ENCODE measurements around the gene ZNF709. TPM values are rescaled to one million over a fixed set of nuclear protein-coding genes. Genes with fewer than 3 reads are reported as not detected.

Gene ZNF709
- total and polyA plus RNA-seq, 2 of the 4 experiments (the other 2 are of a cell fraction) = 0.50 to 3.8 TPM

DNA sequence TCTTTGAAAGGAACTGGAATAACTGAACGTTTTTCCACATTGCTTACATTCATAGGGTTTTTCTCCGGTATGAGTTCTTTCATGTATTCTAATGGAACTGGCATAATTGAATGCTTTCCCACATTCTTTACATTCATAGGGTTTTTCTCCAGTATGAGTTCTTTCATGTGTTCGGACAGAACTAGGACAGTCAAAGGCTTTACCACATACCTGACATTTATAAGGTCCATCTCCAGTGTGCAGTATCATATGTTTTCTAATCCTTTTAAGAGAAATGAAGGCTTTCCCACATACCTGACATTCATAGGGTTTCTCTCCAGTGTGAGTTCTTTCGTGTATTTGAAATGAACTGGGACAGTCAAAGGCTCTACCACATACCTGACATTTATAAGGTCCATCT, 41.9 kb upstream of the ZNF709 start:
- no peaks in the 10 kb centered on the region for H3K9me1 ChIP-seq (ENCODE audit: insufficient read depth, low read length)
- H4K5ac ChIP-seq (ENCODE audit: low read depth, low read length) = no peak overlapping the region
- no peak overlapping the region for H2BK20ac ChIP-seq (ENCODE audit: low read depth, low read length)
- H3K4me2 ChIP-seq (ENCODE audit: low read depth, low read length) = no peak overlapping the region
- DNase-seq (no peak), ATAC-seq (ENCODE audit: low read depth) (no peak)
- H3K36me3 ChIP-seq (ENCODE audit: control insufficient read depth, insufficient read depth, low read length) = peaks cover 56% of the 10 kb centered on the region
- peaks cover 5 to 12% of the 10 kb centered on the region in 2 experiments for H3K79me1 ChIP-seq (ENCODE audit: low read depth in 1 of 2, low read length in 2 of 2)
- H2AK9ac ChIP-seq (replicated peaks; ENCODE audit: low read depth, low read length, poor library complexity) = no peak overlapping the region
- no peak overlapping the region for H3K4ac ChIP-seq (ENCODE audit: low read depth, low read length)
- no peaks in the 10 kb centered on the region for H3K27me3 ChIP-seq (ENCODE audit: control insufficient read depth, insufficient read depth, low read length)
- no peak overlapping the region for H3K23ac ChIP-seq (ENCODE audit: low read depth, low read length)
- H4K8ac ChIP-seq (ENCODE audit: low read depth in 2 of 2, low read length in 2 of 2) = no peak overlapping the region
- TF ChIP-seq RFX5 (IDR thresholded peaks at IDR 0.05; ENCODE audit: low read depth, low read length) (no peak), CHD1 (IDR thresholded peaks at IDR 0.05; ENCODE audit: low read depth, low read length) (no peak), POLR2A (IDR thresholded peaks at IDR 0.05; ENCODE audit: low read depth, low read length) (no peak), RAD21 (IDR thresholded peaks at IDR 0.05; ENCODE audit: low read length) (no peak)
- TF ChIP-seq, protein P1, sequence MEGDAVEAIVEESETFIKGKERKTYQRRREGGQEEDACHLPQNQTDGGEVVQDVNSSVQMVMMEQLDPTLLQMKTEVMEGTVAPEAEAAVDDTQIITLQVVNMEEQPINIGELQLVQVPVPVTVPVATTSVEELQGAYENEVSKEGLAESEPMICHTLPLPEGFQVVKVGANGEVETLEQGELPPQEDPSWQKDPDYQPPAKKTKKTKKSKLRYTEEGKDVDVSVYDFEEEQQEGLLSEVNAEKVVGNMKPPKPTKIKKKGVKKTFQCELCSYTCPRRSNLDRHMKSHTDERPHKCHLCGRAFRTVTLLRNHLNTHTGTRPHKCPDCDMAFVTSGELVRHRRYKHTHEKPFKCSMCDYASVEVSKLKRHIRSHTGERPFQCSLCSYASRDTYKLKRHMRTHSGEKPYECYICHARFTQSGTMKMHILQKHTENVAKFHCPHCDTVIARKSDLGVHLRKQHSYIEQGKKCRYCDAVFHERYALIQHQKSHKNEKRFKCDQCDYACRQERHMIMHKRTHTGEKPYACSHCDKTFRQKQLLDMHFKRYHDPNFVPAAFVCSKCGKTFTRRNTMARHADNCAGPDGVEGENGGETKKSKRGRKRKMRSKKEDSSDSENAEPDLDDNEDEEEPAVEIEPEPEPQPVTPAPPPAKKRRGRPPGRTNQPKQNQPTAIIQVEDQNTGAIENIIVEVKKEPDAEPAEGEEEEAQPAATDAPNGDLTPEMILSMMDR (conservative IDR thresholded peaks at IDR 0.05; ENCODE audit: low read depth, low read length) = no peak
- H4K20me1 ChIP-seq (ENCODE audit: insufficient read depth, low read length) = no peaks in the 10 kb centered on the region
- ChIA-PET CTCF (no interaction called here), POLR2A (ENCODE audit: unreplicated experiment) (no interaction called here)
- no peak overlapping the region for H2BK15ac ChIP-seq (ENCODE audit: low read depth, low read length)
- no peaks in the 10 kb centered on the region for H3K4me1 ChIP-seq (ENCODE audit: control insufficient read depth, insufficient read depth, low read length)
- H3K18ac ChIP-seq (ENCODE audit: low read depth, low read length) = no peak overlapping the region
- peaks cover 97% of the 10 kb centered on the region for H3K9me3 ChIP-seq (ENCODE audit: control insufficient read depth, insufficient read depth, low read length)
- no peak overlapping the region for H3K56ac ChIP-seq (ENCODE audit: extremely low read depth, insufficient read depth, low read length)
- no peak overlapping the region for H3K9ac ChIP-seq (ENCODE audit: low read depth, low read length)
- H2BK5ac ChIP-seq (ENCODE audit: low read depth, low read length, poor library complexity, severe bottlenecking) = no peak overlapping the region
- no peak overlapping the region for H2AFZ ChIP-seq (replicated peaks; ENCODE audit: low read length, poor library complexity)
- no peak overlapping the region for H3K4me3 ChIP-seq (ENCODE audit: insufficient read depth, low read depth, low read length)
- dilution Hi-C loops (cut with HindIII; ENCODE audit: low sequenced_read_pairs, unreplicated experiment) = no loop called here
- no peak overlapping the region for H2BK120ac ChIP-seq (ENCODE audit: low read depth, low read length)
- no CpG with 5 or more reads among the region's 4 CpGs for WGBS, 2 experiments (ENCODE audit: extremely low coverage in 2 of 2, insufficient read length in 1 of 2)
- no peak overlapping the region for H4K91ac ChIP-seq (ENCODE audit: insufficient read depth, low read depth, low read length)
- H3K14ac ChIP-seq (replicated peaks; ENCODE audit: low read depth, low read length) = no peak overlapping the region
- no TSS peak for BruUV-seq (replicated peaks)
- H2AK5ac ChIP-seq (ENCODE audit: low read depth, low read length) = no peak overlapping the region
- no peak overlapping the region for H3K27ac ChIP-seq (ENCODE audit: insufficient read depth, low read length)
- intact Hi-C loops (cut with micrococcal nuclease) = no loop called here
- in situ Hi-C loops (cut with MboI; ENCODE audit: low sequenced_read_pairs) = no loop called here
